Measurements from ENCODE around the gene ATP5F1D. TPM values are rescaled to one million over a fixed set of nuclear protein-coding genes. Genes with fewer than 3 reads are reported as not detected.
A peak's percentile ranks its signal among the peaks of the same experiment; 100 is the strongest.

Gene ATP5F1D
- total and polyA plus RNA-seq, 2 of the 13 experiments (the other 11 are each of a cell fraction or from before 2014, with no cell fraction given) = 39.4 to 78.7 TPM

- no peak for TF ChIP-seq HMGXB3 (CRISPR knock-in tag; IDR thresholded peaks at IDR 0.05; ENCODE audit: borderline replicate concordance)
- TF ChIP-seq ZNF280B (CRISPR knock-in tag; IDR thresholded peaks at IDR 0.05; ENCODE audit: borderline replicate concordance) = peak; percentile 45; the same call in 1 of the 2 replicates
- TF ChIP-seq GZF1 (CRISPR knock-in tag; IDR thresholded peaks at IDR 0.05) = 0 out of 2 replicates have a peak, but pooled peaks have one; percentile 45
- peak; percentile 61 for TF ChIP-seq HOXA3 (CRISPR knock-in tag; IDR thresholded peaks at IDR 0.05)
- TF ChIP-seq ZNF598 (CRISPR knock-in tag; IDR thresholded peaks at IDR 0.05; ENCODE audit: borderline replicate concordance) = no peak
- no peak for TF ChIP-seq ZNF317 (CRISPR knock-in tag; IDR thresholded peaks at IDR 0.05)
- no peak for TF ChIP-seq NFIC (IDR thresholded peaks at IDR 0.05; ENCODE audit: low read length)
- TF ChIP-seq ZBTB34 (CRISPR knock-in tag; IDR thresholded peaks at IDR 0.05) = no peak
- TF ChIP-seq BCL6 (CRISPR knock-in tag; IDR thresholded peaks at IDR 0.05) = peak; percentile 73
- TF ChIP-seq ZNF543 (CRISPR knock-in tag; IDR thresholded peaks at IDR 0.05) = no peak
- TF ChIP-seq ZNF354B (CRISPR knock-in tag; IDR thresholded peaks at IDR 0.05) = no peak
- TF ChIP-seq ZNF224 (CRISPR knock-in tag; IDR thresholded peaks at IDR 0.05) = peak; percentile 79
- no peak for TF ChIP-seq ZNF256 (CRISPR knock-in tag; conservative IDR thresholded peaks at IDR 0.05)
- TF ChIP-seq ZFP36 (IDR thresholded peaks at IDR 0.05; ENCODE audit: borderline replicate concordance, low read depth, low read length, partially characterized antibody) = no peak
- no peak for TF ChIP-seq ZNF562 (CRISPR knock-in tag; IDR thresholded peaks at IDR 0.05; ENCODE audit: borderline replicate concordance)
- TF ChIP-seq RORA (CRISPR knock-in tag; IDR thresholded peaks at IDR 0.05) = no peak
- TF ChIP-seq ZNF574 (CRISPR knock-in tag; IDR thresholded peaks at IDR 0.05) = peak; percentile 68
Observed at GRCh38 chr19:1283207-1283916, 41.8 kb downstream of the ATP5F1D start (continued).

Data from HepG2 (cell line).